IPS-11a (cell line): ENCODE data around the gene TMEM72.
"Not testable (repeated sequence)": the region's sequence is repeated elsewhere in the genome, so short reads cannot be mapped to it uniquely, and the experiment has no call there.

ENCODE experiments used
- H3K4me3 ChIP-seq: one replicate; pipeline ENCODE4 v1.5.1; 2013; ENCODE audit warnings: low read depth, low read length, control low read depth

TMEM72 gene

DNA sequence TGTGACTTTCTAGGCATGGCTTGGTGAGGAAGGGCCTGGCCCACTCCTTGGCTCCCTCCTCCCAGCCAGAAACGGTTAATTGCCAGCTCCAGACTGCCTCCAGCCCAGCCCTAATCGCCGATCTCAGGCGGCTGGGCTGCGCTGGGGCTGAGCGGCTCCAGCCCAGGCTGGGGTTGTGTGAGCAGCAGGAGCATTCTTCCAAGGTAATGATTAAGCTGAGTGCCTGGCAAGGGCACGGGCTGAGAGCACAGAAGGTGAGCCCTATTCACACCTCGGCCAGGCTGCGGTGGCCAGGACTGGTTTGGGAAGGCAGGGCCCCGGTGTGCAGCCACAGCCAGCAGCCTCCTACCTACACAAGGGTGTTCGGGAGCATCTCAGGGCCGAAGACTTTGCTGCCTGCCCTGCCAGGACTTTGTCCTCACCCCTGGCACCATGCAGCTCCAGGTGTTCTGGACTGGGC lies at the start of gene TMEM72:
TMEM72 (plus strand) TSS at position 257 of the 460 bp plus-strand sequence; CDS start at position 433, 176 bp downstream.
- no peak within 1 kb of the TSS for H3K4me3 ChIP-seq

DNA sequence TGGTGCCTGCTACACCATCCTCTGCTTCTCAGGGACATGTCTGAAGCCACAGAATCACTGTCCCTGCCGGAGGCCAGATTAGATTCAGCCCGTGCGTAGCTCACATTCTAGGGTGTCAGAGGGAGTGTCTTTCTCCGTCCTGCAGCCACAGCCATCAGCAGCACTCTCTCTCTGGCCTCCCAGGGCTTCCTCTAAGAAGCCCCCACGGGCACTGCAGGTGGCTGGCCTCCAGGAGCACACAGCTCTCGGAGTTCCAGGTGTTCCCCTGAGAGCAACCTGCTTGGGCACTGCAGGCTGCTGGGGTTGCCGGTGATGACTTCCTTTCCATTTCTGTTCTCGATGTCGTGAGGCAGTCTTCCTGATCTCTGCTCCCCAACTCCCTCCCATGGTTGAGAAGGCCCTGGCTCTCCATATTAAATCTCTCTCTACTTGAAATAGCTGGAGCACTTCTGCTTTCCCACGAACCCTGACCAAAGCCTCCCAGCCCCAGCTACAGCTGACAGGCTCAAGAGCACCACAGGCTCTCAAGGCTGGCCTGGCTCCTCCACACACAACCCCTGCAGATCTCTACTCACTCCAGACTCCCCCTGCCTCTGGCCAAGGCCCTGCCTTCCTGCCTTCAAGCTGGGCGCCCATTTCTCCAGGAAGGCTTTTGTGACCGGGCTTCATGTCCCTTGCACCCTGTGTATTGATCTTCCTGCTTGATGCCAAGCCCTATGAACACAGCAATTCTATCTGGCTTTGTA lies 49.0 kb upstream of the TMEM72 start:
- no peak overlapping the region for H3K4me3 ChIP-seq

DNA sequence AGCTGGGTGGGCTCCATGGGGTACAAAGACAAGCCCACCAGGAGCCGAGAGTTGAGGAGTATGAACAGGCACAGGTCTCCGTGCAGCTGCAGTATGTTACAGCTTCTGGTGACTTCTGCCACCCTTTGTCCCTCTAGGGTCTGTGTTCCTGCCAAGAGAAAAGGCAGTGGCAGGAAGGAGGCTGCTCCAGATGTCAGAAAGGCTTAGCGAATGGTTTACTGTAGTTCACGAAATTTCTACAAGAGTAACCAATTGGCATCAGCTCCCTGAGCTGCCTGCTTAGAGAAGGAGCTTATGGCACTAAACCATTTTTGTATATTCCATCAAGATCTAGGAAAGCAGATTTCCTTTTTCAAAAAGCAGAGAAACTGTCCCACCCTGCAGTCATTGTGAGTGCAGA lies 48.2 kb upstream of the TMEM72 start:
- no peak overlapping the region for H3K4me3 ChIP-seq

DNA sequence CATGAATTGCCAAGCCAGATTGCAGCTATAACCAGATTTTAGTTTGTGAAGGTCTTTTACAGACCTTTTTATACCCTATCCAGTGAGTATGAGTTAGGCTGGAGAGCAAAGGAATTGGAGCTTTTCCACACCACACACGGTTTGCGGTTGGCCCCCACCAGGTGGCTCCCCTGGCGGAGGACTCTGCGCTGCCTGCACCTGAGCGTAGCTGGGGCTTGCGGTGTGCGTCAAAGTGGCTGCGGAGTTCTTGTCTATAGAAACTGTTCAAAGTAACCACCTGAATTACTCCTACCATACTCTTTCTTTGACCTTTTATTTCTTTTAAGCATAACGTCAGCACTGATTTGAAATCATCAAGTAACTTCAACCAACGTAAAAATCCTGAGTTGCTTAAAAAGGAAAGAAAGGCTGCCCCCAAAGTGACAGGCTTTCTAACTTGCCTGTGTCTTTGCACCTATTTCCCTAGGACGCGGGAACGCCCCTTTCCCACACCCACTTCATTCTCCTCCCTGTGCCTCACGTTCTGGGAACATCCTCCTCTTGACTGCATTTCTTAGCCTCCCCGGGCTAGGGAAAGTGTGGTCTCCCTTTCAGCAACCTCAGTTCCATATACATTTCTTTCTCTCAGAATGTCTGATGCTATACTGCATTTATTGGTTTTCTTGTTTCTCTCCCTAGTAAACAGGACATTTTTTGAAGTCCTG lies 47.6 kb upstream of the TMEM72 start:
- H3K4me3 ChIP-seq = no peak overlapping the region

DNA sequence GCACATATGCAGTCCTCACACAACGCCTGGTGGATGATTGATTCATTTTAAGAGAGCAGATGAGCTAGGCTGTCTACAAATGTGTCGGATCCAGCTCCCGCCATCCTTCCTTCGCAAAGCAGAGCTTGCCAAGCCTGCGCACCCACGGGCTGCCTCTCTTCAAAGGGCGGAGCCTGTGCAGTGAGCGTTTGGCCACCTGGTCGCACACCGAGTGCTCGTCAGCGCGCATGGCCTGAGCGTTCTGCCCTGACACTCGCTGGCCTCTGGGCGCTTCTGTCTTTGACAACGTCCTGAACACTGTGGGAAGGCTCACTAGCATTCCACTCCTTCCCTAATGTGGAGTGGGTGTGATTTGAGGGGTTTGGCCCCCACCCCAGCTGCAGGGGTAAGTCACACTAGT lies 47.1 kb upstream of the TMEM72 start:
- no peak overlapping the region for H3K4me3 ChIP-seq

DNA sequence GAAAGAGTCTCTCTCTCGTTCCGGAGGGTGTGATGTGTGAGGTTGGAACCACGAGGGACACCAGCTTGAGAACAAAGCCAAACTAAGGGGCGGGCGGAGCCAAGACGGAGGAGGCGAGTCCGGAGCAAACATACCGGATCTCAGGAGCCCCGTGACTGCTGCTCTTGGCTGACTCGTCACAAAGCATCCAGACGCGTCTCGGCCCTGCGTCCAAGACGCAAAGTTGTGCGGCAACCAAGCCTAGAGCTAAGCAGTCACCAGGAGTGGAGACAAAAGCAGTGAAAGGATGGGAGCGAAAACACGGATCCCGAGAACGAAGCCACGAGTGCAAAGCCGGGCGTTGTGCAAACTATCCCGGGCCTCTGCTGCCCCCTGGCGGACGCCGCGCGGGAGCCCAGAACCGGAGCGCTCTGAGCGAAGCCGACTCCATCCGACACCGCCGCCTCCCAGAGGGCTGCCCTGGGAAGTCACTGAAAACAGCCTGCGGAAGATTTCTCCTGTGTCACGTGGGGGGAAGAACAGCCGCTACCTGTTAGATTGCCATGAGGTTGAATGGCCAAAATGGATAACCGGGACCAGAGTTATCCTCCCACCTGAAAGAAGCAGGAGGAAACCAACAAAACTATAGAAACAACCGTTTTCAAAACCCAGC lies 46.4 kb upstream of the TMEM72 start:
- peak overlapping the region; percentile 63 for H3K4me3 ChIP-seq

DNA sequence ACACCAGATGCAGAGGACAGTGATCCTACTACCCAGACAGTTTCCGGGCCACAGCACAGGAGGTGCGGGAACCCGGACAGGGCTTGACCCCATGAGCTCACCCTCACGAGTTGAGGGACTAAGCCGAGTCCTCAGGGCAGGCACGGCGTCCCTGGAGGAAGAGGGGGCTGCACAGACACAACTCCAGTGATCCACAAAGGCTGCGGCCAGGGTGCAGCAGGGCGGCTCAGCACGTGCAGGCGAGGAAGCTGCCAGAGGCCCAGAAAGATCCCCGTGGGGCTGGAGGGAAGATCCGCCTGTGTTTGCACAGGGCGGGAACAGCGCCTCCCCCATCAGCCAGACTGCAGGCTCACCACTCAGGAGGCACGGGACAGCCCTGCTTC lies 45.9 kb upstream of the TMEM72 start:
- H3K4me3 ChIP-seq = no peak overlapping the region

DNA sequence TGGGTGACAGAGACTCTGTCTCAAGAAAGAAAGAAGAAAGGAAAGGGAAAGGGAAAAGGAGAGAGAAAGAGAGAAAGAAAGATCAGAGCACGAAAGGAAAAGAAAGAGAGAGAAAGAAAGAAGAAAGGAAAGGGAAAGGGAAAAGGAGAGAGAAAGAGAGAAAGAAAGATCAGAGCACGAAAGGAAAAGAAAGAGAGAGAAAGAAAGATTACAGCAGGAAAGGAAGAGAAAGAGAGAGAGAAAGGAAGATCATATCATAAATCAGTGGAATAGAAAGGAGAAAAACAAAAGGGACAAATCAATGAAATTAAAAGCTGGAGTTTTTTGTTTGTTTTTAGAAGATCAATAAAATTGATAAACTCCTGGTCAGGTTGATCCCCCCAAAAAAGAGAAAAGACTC lies 44.8 kb upstream of the TMEM72 start:
- H3K4me3 ChIP-seq = not testable (repeated sequence)

DNA sequence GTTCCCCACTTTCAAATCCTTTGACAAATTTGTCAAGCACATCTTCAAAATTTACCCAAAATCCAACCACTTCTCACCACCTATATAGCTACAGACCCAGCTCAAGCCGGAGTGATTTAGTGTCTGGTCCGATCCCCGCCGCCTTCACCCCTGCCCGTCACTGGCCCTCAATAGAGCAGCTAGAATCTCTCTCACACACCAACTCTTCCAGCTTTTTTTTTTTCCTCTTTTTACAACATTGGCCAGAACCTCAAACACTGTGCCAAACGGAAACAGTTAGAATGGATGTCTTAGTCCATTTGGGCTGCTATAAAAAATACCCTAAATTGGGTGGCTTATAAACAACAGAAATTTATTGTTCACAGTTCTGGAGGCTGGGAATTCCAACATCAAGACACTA lies 41.1 kb upstream of the TMEM72 start:
- H3K4me3 ChIP-seq = no peak overlapping the region

DNA sequence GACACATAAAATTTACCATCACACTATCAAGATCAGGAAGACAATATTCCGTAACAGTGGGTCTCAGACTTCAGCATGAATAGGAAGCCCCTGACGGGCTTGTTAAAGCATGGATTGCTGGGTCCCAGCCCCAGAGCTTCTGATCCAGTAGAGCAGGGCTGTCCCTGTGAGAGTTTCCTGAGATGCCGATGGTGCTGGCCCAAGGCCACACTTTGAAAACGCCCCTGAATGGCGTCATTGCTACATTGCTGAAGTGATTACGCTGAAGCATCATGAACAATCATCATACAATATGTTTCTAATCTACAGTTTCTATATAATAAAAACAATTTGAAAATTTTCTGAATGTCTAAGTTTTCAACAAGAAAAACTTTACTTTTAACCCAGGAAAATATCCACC lies 38.0 kb upstream of the TMEM72 start:
- H3K4me3 ChIP-seq = no peak overlapping the region

DNA sequence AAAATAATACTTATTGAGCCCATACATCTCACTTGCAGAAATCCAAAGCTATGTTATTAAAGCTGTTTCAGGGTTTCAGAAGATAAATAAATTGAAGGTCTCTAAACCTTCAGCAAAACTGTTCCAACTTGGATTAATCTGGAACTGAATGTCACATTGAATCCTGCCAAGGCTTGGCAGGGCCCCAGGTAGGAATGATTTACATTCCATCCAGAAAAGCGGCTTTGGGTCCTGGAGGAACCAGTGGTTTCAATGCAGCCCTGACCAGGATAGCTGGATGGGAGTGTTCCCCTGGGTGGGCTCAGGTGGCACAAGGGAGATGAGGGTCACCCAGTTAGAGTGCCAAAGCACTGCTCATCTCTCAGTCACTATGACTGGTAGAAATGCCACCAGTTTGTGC lies 37.0 kb upstream of the TMEM72 start:
- no peak overlapping the region for H3K4me3 ChIP-seq

DNA sequence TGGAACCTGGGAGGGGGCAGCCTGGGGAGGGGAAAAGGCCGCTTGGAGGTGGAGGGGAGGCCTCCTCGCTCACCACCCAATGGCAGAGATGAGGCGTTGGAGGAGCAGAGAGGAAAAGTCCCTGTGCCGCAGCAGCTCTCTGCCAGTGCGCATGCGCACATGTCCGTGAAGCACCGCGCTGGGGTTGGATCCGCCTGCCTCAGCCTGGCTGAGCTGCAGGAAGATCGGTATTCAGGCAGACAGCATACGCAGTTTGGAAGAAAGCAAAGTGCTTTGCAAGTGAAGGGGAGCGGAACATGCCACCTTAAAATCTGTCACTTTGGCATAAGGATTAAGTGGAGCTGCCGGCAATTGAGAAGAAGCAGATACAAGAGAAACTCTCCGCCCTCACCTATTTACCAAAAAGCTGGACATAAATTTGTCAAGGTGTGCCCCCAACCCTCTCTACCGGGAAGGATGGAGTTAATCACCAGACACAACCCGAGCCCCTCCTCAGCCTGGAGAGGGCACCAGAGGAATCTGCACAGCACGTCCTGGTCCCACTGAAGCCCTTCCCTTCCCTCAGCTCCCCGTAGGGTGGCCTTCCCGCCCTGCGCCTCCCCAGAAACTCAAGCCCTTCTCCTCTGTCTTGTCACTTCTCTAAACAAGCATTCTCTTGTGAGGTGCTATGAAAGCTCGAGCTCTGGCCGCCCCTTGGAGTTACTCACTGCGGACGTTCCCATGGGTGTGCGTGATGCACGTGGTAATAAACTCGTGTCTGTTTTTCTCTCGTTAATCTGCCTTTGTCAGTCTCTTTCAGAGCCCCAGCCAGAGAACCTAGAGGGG lies 32.2 kb upstream of the TMEM72 start:
- H3K4me3 ChIP-seq = peak overlapping the region; percentile 14

DNA sequence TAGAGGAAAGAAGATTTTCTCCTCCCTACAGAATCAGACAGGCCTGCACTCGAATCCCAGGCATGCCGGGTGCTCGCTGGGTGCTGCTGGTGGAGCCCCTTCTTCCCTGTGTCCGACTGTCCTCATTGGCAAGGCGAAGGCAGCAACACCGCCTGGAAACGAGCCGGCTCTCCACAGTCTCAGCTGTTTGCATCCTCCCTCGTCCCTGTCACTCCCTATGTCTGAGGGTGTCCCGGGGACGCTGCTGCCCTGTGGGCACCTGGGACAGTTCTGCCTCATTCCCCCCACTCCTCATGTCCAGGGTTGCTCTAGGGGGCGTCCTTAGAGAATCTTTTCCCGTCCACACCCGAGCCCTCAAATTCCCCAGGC lies 31.6 kb upstream of the TMEM72 start:
- H3K4me3 ChIP-seq = no peak overlapping the region

DNA sequence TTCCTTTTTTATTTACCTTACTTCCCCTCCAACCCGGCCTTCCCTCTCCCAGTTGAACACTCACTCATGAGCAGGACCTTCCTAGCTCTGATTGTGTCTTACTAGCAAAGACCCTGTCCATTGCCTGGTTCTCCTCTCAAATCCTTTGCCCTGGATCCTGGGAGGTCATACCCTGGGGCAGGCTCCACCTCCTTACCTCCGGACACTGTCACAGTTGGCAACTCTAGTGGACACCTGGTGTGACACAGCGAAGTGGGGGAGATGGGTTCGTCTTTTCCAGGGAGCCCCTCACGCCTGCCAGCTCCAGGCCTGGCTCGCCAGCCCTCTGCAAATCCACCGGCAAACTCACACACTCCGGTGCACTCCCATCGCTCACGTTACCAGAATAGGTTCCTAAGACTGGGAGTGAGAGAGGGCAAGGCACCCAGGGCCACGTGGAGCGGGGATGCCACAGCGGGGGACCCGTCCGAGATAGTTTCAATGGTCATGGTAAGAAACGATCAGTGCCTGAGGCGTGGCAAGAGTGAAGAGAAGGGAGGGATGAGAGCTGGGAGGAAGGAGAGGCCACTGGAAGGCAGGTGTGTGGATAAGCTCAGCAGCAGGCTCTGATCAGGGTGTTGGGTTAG lies 30.9 kb upstream of the TMEM72 start:
- H3K4me3 ChIP-seq = no peak overlapping the region

DNA sequence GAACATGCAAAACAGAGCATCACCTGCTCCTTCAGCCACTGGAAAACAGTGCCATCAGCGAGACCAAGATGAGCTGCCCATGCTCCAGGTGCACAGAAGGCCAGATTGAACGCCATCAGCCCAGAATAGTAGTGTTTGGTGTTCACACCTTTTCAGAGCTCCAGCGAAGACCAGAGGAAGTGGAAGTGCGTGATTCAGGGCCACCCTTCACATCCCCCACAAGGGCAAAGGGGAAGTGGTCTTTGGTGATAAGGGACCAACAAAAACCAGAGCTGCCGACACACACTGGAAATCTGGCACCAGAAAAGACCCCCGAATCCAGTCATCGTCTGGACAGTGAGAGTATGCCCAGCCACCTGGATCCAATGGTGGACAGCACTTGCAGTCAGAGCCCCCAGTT lies 29.5 kb upstream of the TMEM72 start:
- H3K4me3 ChIP-seq = no peak overlapping the region

DNA sequence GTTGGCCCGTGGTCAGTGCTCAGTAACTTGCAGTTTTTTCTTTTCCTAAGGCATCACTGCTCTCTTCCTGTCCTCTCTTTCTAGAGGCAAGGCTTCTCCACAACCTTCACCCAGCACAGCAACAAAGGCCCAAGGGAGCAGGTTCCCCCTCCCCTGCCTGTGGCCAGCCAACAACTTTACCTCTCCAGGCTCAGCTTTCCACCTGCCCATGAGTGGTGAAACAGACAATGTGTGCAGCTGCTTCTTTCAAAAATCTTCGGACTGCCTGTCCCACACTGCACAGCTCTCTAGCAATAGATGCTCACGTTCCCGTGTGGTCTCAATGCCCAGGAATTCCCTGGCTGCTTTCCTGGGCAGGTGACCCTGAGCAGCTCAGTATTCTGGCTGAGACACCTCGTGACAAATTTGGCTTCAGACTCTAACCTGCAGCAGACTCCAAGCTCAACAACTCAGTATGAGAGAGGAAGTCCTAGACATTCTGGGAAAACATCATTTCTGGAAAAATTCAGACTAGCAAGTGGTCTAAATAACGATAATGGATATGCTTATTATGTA lies 28.9 kb upstream of the TMEM72 start:
- no peak overlapping the region for H3K4me3 ChIP-seq

DNA sequence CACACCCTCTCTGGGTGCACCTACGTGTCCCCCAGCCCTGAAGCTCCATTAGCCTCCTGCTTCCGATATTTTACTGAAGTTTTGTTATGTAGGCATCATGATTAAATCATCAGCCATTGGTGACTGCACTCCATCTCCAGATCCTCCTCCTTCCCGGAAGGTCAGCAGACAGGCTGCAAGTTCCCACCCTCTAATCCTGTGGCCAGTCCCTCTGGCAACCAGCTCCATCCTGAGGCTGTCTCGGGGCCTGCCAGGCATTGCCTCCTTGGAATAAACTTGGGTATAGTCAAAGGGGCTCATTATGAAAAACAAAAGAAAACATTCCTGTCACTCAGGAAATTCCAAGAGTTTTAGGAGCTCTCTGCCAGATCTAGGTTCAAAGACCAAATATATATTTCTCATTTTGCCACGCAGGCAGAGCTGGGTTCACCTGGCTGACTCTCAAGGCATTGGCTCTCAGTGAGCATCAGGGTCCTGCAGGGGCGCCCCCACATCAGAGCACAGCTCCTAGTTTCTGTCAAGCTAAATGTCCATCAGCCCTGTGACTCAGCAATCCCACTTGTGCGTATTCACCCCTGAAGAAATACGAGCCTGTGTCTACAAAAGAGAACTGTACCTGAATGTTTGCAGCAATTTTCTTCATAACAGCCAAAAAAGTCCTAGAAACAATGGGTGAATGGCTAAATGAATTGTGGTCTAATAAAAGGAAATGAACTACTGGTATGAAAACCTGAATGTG lies 27.4 kb upstream of the TMEM72 start:
- H3K4me3 ChIP-seq = no peak overlapping the region

DNA sequence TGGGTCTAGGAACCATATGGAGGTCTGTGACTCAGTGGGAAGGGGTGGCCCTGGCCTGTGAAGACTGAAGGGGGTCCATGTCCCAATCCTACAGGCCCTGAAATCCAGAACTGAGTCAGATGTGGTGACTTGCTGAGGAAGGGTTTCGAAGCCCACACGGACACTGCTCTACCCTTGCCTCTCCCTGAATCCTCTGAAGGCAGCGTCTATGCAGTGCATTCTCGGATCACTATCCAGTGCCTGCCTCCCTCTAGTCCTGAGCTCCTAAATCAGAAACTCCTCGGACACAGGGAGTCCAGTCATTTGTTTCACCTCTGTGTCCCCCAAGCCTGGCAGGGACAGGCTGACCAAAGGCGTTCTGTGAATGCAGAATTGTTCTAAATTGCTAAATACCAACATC lies 25.4 kb upstream of the TMEM72 start:
- no peak overlapping the region for H3K4me3 ChIP-seq

DNA sequence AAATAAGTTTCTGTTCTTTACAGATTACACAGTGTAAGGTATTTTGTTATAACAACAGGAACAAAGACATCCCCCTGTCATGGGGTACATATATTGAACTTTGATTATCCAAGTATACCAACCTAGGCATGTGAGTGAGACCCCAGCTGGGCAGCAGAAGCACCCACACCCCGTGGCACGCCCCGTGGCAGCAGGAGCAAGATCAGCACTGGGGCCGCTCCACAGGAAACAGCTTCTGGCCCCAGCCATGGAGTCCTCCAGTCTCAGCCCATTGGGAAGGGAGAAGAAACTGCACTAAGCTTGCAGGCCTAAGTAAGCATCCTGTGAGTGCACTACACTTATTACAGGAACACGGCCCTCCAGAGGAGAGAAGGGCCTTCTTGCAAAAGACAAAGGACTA lies 24.2 kb upstream of the TMEM72 start:
- no peak overlapping the region for H3K4me3 ChIP-seq

DNA sequence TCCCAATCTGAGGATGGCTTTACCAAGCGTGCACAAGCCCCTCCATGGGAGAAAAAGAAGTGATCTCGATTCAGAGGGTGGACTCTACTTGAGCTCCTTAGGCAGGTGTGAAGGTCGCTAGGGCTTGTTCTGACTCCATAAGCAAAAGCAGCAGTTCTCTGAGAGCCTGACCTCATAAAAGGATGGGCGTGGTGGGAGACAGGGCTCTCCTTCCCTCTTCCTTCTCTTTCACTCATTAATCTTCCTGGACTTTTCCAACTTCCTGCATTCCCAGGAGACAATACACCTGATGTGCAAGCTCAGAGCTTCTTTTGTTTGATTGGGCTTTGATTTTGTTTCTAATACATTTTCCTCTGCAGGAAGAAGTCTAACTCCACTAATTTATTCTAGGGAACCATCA lies 22.3 kb upstream of the TMEM72 start:
- H3K4me3 ChIP-seq = no peak overlapping the region
